Caco-2 (cell line): Measurements from ENCODE around the gene OSBPL10. TPM values are rescaled to one million over a fixed set of nuclear protein-coding genes. Genes with fewer than 3 reads are reported as not detected.
A peak's percentile ranks its signal among the peaks of the same experiment; 100 is the strongest.

Source experiments
- BruUV-seq: library from RNA; stranded (reverse); fragments of 400-500 nt; replicated peaks from 2 replicates; lab custom pipeline; 2021; lab: Mats Ljungman, UMichigan
- CTCF ChIA-PET: fragments of 300-600 bp; sonication (Branson Sonifier 250); formaldehyde crosslinking; loops from one replicate; lab custom pipeline; 2022; ENCODE audit warnings: antibody characterized with exemption; lab: Charles Lee
- POLR2A ChIA-PET: fragments of 300-600 bp; sonication (Branson Sonifier 250); formaldehyde crosslinking; loops from one replicate; lab custom pipeline; 2022; ENCODE audit warnings: antibody characterized with exemption; lab: Charles Lee
- DNase-seq, 2 experiments: peaks; one replicate each; pipeline versions ENCODE4 v3.0.0 to v3.0.0-alpha.2; 2020 to 2022
- H3K27me3 ChIP-seq: replicated peaks from 2 replicates; pipeline ENCODE4 v1.6.0; 2011; ENCODE audit warnings: low read length; ENCODE audit not compliant: control insufficient read depth, insufficient read depth
- H3K36me3 ChIP-seq: 2 replicates; pipeline ENCODE4 v1.5.1; 2011; ENCODE audit warnings: low read length; ENCODE audit not compliant: control insufficient read depth, insufficient read depth
- H3K4me1 ChIP-seq: fragments of 250-450 bp; sonication (Bioruptor Pico); 2 replicates; pipeline ENCODE4 v1.5.1; 2020; ENCODE audit warnings: mild to moderate bottlenecking
- H3K4me3 ChIP-seq: 2 replicates; pipeline ENCODE4 v1.5.1; 2011; ENCODE audit warnings: low read depth, mild to moderate bottlenecking, control low read depth, low read length
- H3K9me3 ChIP-seq: fragments of 250-450 bp; sonication (Bioruptor Pico); 2 replicates; pipeline ENCODE4 v1.5.1; 2020; ENCODE audit warnings: mild to moderate bottlenecking, moderate library complexity
- H3K27ac Mint-ChIP-seq: one replicate; pipeline ENCODE4 v1.8.0; 2022; ENCODE audit warnings: mixed read lengths; ENCODE audit not compliant: unreplicated experiment
- H3K27me3 Mint-ChIP-seq: one replicate; pipeline ENCODE4 v1.8.0; 2022; ENCODE audit warnings: mixed read lengths; ENCODE audit not compliant: insufficient read depth, unreplicated experiment
- H3K36me3 Mint-ChIP-seq: one replicate; pipeline ENCODE4 v1.8.0; 2022; ENCODE audit warnings: mild to moderate bottlenecking, mixed read lengths; ENCODE audit not compliant: insufficient read depth, unreplicated experiment
- H3K4me1 Mint-ChIP-seq: one replicate; pipeline ENCODE4 v1.8.0; 2022; ENCODE audit warnings: low read depth, mixed read lengths; ENCODE audit not compliant: unreplicated experiment
- H3K4me3 Mint-ChIP-seq: one replicate; pipeline ENCODE4 v1.8.0; 2022; ENCODE audit warnings: mild to moderate bottlenecking, moderate library complexity, mixed read lengths; ENCODE audit not compliant: unreplicated experiment
- H3K9me3 Mint-ChIP-seq: one replicate; pipeline ENCODE4 v1.8.0; 2022; ENCODE audit warnings: mixed read lengths; ENCODE audit not compliant: unreplicated experiment
- intact Hi-C: fragments of 100-400 bp; cut with micrococcal nuclease; formaldehyde crosslinking; loops from one replicate; pipeline ENCODE4 v1.10.0; 2022; ENCODE audit not compliant: unreplicated experiment
- total RNA-seq: library from RNA; stranded (reverse); gene quantifications from 2 replicates; pipeline ENCODE4 v1.2.3, GENCODE V29; 2022
- TF ChIP-seq, protein P1 (sequence below), 2 experiments: fragments of 200-600 bp in 1 of 2; IDR thresholded peaks; 1 replicate in 1 of 2; 2 replicates in 1 of 2; pipeline versions ENCODE4 v1.5.1 to v1.8.0; 2011 to 2022; ENCODE audit warnings: antibody characterized with exemption in 1 of 2, control low read depth in 1 of 2, inconsistent platforms in 1 of 2, low read depth in 1 of 2, low read length in 1 of 2, mild to moderate bottlenecking in 1 of 2, moderate library complexity in 1 of 2; ENCODE audit not compliant: insufficient read depth in 1 of 2, severe bottlenecking in 1 of 2, unreplicated experiment in 1 of 2

The OSBPL10 gene
- total RNA-seq, 1 experiment from 2014 or later = 71.2 TPM

GRCh38 chr3:31884251-31884650 lies 96.8 kb downstream of the OSBPL10 start:
- no TSS peak for BruUV-seq
- no peaks in the 10 kb centered on the region for H3K9me3 ChIP-seq
- H3K27me3 ChIP-seq = no peaks in the 10 kb centered on the region
- ChIA-PET POLR2A (no interaction called here), CTCF (no interaction called here)
- no peak overlapping the region for H3K4me3 ChIP-seq
- H3K4me3 Mint-ChIP-seq = no peak overlapping the region
- TF ChIP-seq, protein P1, sequence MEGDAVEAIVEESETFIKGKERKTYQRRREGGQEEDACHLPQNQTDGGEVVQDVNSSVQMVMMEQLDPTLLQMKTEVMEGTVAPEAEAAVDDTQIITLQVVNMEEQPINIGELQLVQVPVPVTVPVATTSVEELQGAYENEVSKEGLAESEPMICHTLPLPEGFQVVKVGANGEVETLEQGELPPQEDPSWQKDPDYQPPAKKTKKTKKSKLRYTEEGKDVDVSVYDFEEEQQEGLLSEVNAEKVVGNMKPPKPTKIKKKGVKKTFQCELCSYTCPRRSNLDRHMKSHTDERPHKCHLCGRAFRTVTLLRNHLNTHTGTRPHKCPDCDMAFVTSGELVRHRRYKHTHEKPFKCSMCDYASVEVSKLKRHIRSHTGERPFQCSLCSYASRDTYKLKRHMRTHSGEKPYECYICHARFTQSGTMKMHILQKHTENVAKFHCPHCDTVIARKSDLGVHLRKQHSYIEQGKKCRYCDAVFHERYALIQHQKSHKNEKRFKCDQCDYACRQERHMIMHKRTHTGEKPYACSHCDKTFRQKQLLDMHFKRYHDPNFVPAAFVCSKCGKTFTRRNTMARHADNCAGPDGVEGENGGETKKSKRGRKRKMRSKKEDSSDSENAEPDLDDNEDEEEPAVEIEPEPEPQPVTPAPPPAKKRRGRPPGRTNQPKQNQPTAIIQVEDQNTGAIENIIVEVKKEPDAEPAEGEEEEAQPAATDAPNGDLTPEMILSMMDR (IDR thresholded peaks at IDR 0.05; ENCODE audit: insufficient read depth in 1 of 2, low read depth in 1 of 2, low read length in 1 of 2, severe bottlenecking in 1 of 2, unreplicated experiment in 1 of 2) = no peak
- peaks cover 19% of the 10 kb centered on the region for H3K36me3 Mint-ChIP-seq
- DNase-seq = no peak
- intact Hi-C loops = no loop called here
- peaks cover 39% of the 10 kb centered on the region for H3K4me1 Mint-ChIP-seq
- H3K4me1 ChIP-seq = no peaks in the 10 kb centered on the region
- H3K36me3 ChIP-seq = no peaks in the 10 kb centered on the region
- H3K9me3 Mint-ChIP-seq = no peaks in the 10 kb centered on the region
- H3K27ac Mint-ChIP-seq = no peak overlapping the region
- H3K27me3 Mint-ChIP-seq = no peaks in the 10 kb centered on the region

DNA sequence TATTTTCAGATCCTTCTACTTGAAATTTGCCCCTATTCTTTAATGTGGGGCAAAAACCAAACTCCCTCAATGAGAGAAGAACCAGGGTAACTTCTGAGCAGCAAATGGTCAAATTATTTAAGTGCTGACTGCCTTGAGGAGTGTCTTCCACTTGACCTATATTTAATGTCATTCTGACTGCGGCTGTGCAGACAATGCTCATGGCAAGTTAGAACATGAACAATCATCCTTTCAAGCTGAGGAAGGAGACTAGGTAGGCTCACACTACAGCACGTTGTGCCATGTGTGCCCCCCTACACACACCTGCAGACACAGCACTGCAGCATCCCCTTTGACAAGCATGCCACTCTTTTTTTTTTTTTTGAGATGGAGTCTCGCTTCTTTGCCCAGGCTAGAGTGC lies 98.2 kb downstream of the OSBPL10 start:
- no peak for DNase-seq
- TF ChIP-seq, protein P1 (IDR thresholded peaks at IDR 0.05; ENCODE audit: insufficient read depth in 1 of 2, low read depth in 1 of 2, low read length in 1 of 2, severe bottlenecking in 1 of 2, unreplicated experiment in 1 of 2) = no peak
- no peaks in the 10 kb centered on the region for H3K27me3 ChIP-seq
- H3K4me3 ChIP-seq = no peak overlapping the region
- peaks cover 19% of the 10 kb centered on the region for H3K36me3 Mint-ChIP-seq
- no peak overlapping the region for H3K4me3 Mint-ChIP-seq
- no peaks in the 10 kb centered on the region for H3K27me3 Mint-ChIP-seq
- POLR2A ChIA-PET = interaction anchor here (0.6 kb wide), 1 partner anchor 1051 kb away, joined by 3 read pairs; no protein-coding TSS in a partner anchor
- no peaks in the 10 kb centered on the region for H3K9me3 ChIP-seq
- H3K36me3 ChIP-seq = no peaks in the 10 kb centered on the region
- H3K4me1 ChIP-seq = no peaks in the 10 kb centered on the region
- no TSS peak for BruUV-seq
- peaks cover 34% of the 10 kb centered on the region for H3K4me1 Mint-ChIP-seq
- intact Hi-C loops = no loop called here
- H3K9me3 Mint-ChIP-seq = no peaks in the 10 kb centered on the region
- CTCF ChIA-PET = interaction anchor here (1.6 kb wide), 1 partner anchor 26 kb away, joined by 5 read pairs; no protein-coding TSS in a partner anchor
- H3K27ac Mint-ChIP-seq = peak overlapping the region; percentile 47

GRCh38 chr3:31882431-31882830 lies 98.6 kb downstream of the OSBPL10 start:
- Mint-ChIP-seq H3K4me3 (no peak overlapping the region), H3K27me3 (no peaks in the 10 kb centered on the region), H3K4me1 (peaks cover 34% of the 10 kb centered on the region), H3K9me3 (no peaks in the 10 kb centered on the region), H3K27ac (peak overlapping the region; percentile 47), H3K36me3 (peaks cover 19% of the 10 kb centered on the region)
- peak in 1 of 2 experiments; percentile 9 for DNase-seq
- Histone ChIP-seq H3K4me3 (no peak overlapping the region), H3K9me3 (no peaks in the 10 kb centered on the region), H3K36me3 (no peaks in the 10 kb centered on the region), H3K4me1 (no peaks in the 10 kb centered on the region), H3K27me3 (no peaks in the 10 kb centered on the region)
- ChIA-PET POLR2A (no interaction called here), CTCF (interaction anchor here (1.6 kb wide), 1 partner anchor 26 kb away, joined by 5 read pairs; no protein-coding TSS in a partner anchor)
- no TSS peak for BruUV-seq
- TF ChIP-seq, protein P1 (IDR thresholded peaks at IDR 0.05; ENCODE audit: insufficient read depth in 1 of 2, low read depth in 1 of 2, low read length in 1 of 2, severe bottlenecking in 1 of 2, unreplicated experiment in 1 of 2) = no peak
- intact Hi-C loops = no loop called here
